ENCODE data around the gene XRCC6.

DNA sequence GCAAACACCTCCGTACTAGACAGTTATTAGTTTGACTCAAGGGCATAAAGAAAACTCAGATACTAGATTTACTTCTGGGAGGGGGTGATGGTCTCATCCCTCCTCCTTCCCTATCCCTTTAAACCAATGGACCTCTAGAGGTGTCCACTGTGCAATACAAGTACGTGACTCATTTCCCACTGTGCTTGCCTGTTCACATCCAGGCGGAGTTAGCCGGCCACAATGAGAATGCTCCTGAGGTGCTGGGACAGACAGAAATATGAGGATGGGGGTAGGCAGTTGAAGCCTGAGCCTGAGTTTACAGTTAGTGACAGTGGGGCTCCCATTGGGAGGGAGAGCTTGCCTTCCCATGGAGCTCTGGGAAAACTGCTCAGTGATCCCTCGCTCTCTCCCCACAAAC lies 23.0 kb upstream of the XRCC6 start:
- TF ChIP-seq CTCF (conservative IDR thresholded peaks at IDR 0.05 in 1 of 2, IDR thresholded peaks at IDR 0.05 in 1 of 2; ENCODE audit: low read depth in 1 of 2, low read length in 2 of 2) (peak; percentile 8 to 28), EZH2 (IDR thresholded peaks at IDR 0.05; ENCODE audit: low read length, missing control alignments) (no peak)
